H1 (cell line): Measurements from ENCODE around the gene KCNIP3. TPM values are rescaled to one million over a fixed set of nuclear protein-coding genes. Genes with fewer than 3 reads are reported as not detected.

Experiments used
- BRCA1 ChIP-seq: IDR thresholded peaks from 2 replicates; pipeline ENCODE4 v1.6.1; 2012; ENCODE audit warnings: low read depth, low read length, improper control_type of control experiment
- KDM5A ChIP-seq: fragments of 200-600 bp; IDR thresholded peaks from 2 replicates; pipeline ENCODE4 v1.7.1; 2012; ENCODE audit warnings: mild to moderate bottlenecking, low read length, inconsistent platforms, mixed read lengths
- MAFK ChIP-seq: IDR thresholded peaks from 2 replicates; pipeline ENCODE4 v1.6.1; 2012; ENCODE audit warnings: low read depth, mild to moderate bottlenecking, improper control_type of control experiment, low read length
- POLR2A ChIP-seq, 2 experiments: IDR thresholded peaks; 1 replicate in 1 of 2; 2 replicates in 1 of 2; pipeline ENCODE4 v1.6.1; 2011; ENCODE audit warnings: low read depth in 2 of 2, low read length in 2 of 2, mild to moderate bottlenecking in 2 of 2; ENCODE audit errors: control extremely low read depth in 1 of 2
- SIRT6 ChIP-seq: IDR thresholded peaks from one replicate; pipeline ENCODE4 v1.7.1; 2012; ENCODE audit warnings: low read length, inconsistent platforms
- polyA plus RNA-seq, 7 experiments: library from polyadenylated mRNA; depleted of rRNA in 3 of 7; stranded (reverse) in 5 of 7; unstranded in 2 of 7; fragments of >200 nt in 5 of 7; fragments of 200-250 nt in 2 of 7; gene quantifications; 1 replicate in 5 of 7; 2 replicates in 1 of 7; 4 replicates in 1 of 7; pipeline versions ENCODE4 v1.2.1 to v1.2.3, GENCODE V29; 2011 to 2013; ENCODE audit warnings: missing spikeins in 2 of 7, mixed read lengths in 2 of 7
- total RNA-seq: library from RNA; stranded (reverse); fragmentation: NEBNext Ultra II Directional; extraction: Animal tissue kit (Norgen Biotek cat#: 25700); gene quantifications from 2 replicates; pipeline ENCODE4 v1.2.1, GENCODE V29; 2021
- TF ChIP-seq, protein P1 (sequence below): IDR thresholded peaks from 2 replicates; pipeline ENCODE4 v1.6.1; 2012; ENCODE audit warnings: inconsistent platforms
- TF ChIP-seq, protein P2 (sequence below): IDR thresholded peaks from 2 replicates; pipeline ENCODE4 v1.6.1; 2012; ENCODE audit warnings: inconsistent platforms

Gene KCNIP3
- total and polyA plus RNA-seq, 2 of the 8 experiments (the other 6 are each of a cell fraction or from before 2014, with no cell fraction given) = 0.33 to 1.9 TPM

DNA sequence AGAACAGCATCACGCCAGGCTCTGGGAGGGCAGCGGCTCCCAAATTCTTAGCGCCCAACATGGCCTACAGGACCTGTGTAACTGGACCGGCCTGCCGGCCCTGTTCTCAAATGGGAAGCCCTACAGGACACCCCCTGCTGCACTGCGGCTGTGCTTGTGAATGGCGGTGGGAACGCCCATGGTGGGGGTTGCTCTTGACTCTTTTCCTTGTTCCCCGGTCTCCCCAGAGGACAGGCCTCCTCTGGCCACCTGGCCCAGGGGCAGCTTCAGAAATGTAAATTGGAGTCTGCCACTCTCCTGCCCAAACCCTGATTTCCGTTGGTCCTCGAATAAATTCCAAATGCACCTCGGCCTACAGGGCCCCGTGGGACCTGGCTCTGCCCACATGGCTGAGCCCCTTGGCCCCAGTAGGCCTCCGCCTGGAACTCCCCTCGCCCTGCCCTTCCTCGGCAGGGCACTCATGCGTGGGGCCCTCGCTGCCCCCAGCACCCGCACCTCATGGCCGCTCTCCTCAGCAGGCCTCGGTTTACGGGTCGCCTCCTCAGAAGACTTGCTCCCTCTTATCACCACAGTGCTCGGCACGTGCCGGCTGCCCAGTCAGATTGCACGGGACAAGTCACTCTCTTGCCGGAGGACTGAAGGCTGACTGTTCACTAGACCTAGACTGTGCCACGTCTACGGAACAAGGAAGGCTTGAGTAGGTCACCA lies 29.4 kb downstream of the KCNIP3 start (continued):
- TF ChIP-seq KDM5A (no peak), SIRT6 (no peak), POLR2A (IDR thresholded peaks at IDR 0.05; ENCODE audit: control extremely low read depth in 1 of 2, low read depth in 2 of 2, low read length in 2 of 2) (no peak), MAFK (no peak), BRCA1 (no peak)
- TF ChIP-seq, protein P1, sequence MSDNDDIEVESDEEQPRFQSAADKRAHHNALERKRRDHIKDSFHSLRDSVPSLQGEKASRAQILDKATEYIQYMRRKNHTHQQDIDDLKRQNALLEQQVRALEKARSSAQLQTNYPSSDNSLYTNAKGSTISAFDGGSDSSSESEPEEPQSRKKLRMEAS = no peak
- TF ChIP-seq, protein P2, sequence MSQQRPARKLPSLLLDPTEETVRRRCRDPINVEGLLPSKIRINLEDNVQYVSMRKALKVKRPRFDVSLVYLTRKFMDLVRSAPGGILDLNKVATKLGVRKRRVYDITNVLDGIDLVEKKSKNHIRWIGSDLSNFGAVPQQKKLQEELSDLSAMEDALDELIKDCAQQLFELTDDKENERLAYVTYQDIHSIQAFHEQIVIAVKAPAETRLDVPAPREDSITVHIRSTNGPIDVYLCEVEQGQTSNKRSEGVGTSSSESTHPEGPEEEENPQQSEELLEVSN = no peak
- TF ChIP-seq, all 59 proteins: peak for 0
